K562 (cell line): ENCODE data around the gene OR1S1. TPM values are rescaled to one million over a fixed set of nuclear protein-coding genes. Genes with fewer than 3 reads are reported as not detected.

Source experiments
- ATAC-seq: fragments of 200-7000 bp; cut with Tn5 transposase; 3 replicates; pipeline ENCODE4 v1.9.1; 2020; ENCODE audit warnings: moderate library complexity
- BruUV-seq: library from RNA; stranded (reverse); fragments of 400-500 nt; replicated peaks from 2 replicates; lab custom pipeline; 2021; lab: Mats Ljungman, UMichigan
- CTCF ChIA-PET: fragments of 300-600 bp; formaldehyde crosslinking; extraction: SDS; loops from one replicate; lab custom pipeline; 2021; ENCODE audit warnings: low intra/inter-chr PET ratio; lab: Yijun Ruan, JAX
- POLR2A ChIA-PET: fragments of 300-600, 350-650 bp; sonication (Branson Sonifier 250); formaldehyde crosslinking; extraction: SDS; loops from one replicate; lab custom pipeline; 2021; ENCODE audit warnings: antibody characterized with exemption, inconsistent platforms; lab: Yijun Ruan, JAX
- DNase-seq, 4 experiments: peaks; one replicate each; pipeline versions ENCODE4 v3.0.0 to v3.0.0-alpha.2; 2011 to 2018; ENCODE audit warnings: low spot score in 3 of 4, mixed read lengths in 3 of 4; ENCODE audit errors: extremely low read depth in 1 of 4
- FAIRE-seq: peaks from 2 replicates; lab custom pipeline; 2011; peaks lifted over from hg19 to GRCh38; lab: Jason Lieb, UNC
- H2AFZ ChIP-seq: 2 replicates; pipeline ENCODE4 v1.6.0; 2011; ENCODE audit warnings: low read depth, low read length, control low read depth, inconsistent platforms
- H3K27ac ChIP-seq: fragments of 200-600 bp; 3 replicates; pipeline ENCODE4 v1.8.0; 2011; ENCODE audit warnings: low read depth, mild to moderate bottlenecking, control low read depth, inconsistent platforms, low read length, moderate library complexity, mixed read lengths; ENCODE audit errors: extremely low read depth
- H3K27me3 ChIP-seq, 2 experiments: fragments of 300-600 bp in 1 of 2; 2 replicates in 1 of 2; 3 replicates in 1 of 2; pipeline versions ENCODE4 v1.6.0 to v1.8.0; 2011; ENCODE audit warnings: inconsistent platforms in 2 of 2, low read length in 2 of 2, mild to moderate bottlenecking in 1 of 2, mixed read lengths in 1 of 2, moderate library complexity in 1 of 2; ENCODE audit not compliant: control insufficient read depth in 2 of 2, insufficient read depth in 2 of 2
- H3K36me3 ChIP-seq: fragments of 300-600 bp; 3 replicates; pipeline ENCODE4 v1.8.0; 2011; ENCODE audit warnings: mild to moderate bottlenecking, low read length, inconsistent platforms; ENCODE audit not compliant: control insufficient read depth, insufficient read depth
- H3K4me1 ChIP-seq, 2 experiments: fragments of 200-600 bp in 1 of 2; replicated peaks in 1 of 2; 2 replicates in 1 of 2; 3 replicates in 1 of 2; pipeline versions ENCODE4 v1.5.1 to v1.8.0; 2011; ENCODE audit warnings: inconsistent platforms in 2 of 2, low read length in 2 of 2, mild to moderate bottlenecking in 1 of 2, mixed read lengths in 1 of 2, moderate library complexity in 1 of 2; ENCODE audit not compliant: control insufficient read depth in 2 of 2, insufficient read depth in 2 of 2
- H3K4me2 ChIP-seq: 2 replicates; pipeline ENCODE4 v1.6.1; 2011; ENCODE audit warnings: low read length, control low read depth, inconsistent platforms, mixed read lengths; ENCODE audit not compliant: insufficient read depth
- H3K4me3 ChIP-seq: fragments of 200-600 bp; sonication (generic), shearing (Covaris generic); 2 replicates; pipeline ENCODE4 v1.5.1; 2016; ENCODE audit warnings: control low read depth, inconsistent platforms
- H3K79me2 ChIP-seq: fragments of 200-600 bp; 3 replicates; pipeline ENCODE4 v1.8.0; 2011; ENCODE audit warnings: low read length, inconsistent platforms; ENCODE audit not compliant: control insufficient read depth, insufficient read depth
- H3K9ac ChIP-seq, 2 experiments: 2 replicates each; pipeline versions ENCODE4 v1.6.0 to v1.6.1; 2011; ENCODE audit warnings: low read depth in 2 of 2, low read length in 2 of 2, control low read depth in 1 of 2, inconsistent platforms in 1 of 2, mild to moderate bottlenecking in 1 of 2, mixed read lengths in 1 of 2; ENCODE audit not compliant: insufficient read depth in 1 of 2
- H3K9me1 ChIP-seq: one replicate; pipeline ENCODE4 v1.6.0; 2011; ENCODE audit warnings: inconsistent platforms, mild to moderate bottlenecking, low read length, moderate library complexity; ENCODE audit not compliant: control insufficient read depth, insufficient read depth
- H3K9me3 ChIP-seq: replicated peaks from 2 replicates; pipeline ENCODE4 v1.5.1; 2011; ENCODE audit warnings: low read depth, low read length, inconsistent platforms; ENCODE audit not compliant: control insufficient read depth, insufficient read depth
- H4K20me1 ChIP-seq: replicated peaks from 2 replicates; pipeline ENCODE4 v1.6.1; 2011; ENCODE audit warnings: low read length, inconsistent platforms, mixed read lengths; ENCODE audit not compliant: control insufficient read depth, insufficient read depth
- DNMT1 ChIP-seq: fragments of 450-650 bp; IDR thresholded peaks from 2 replicates; pipeline ENCODE4 v1.6.1; 2016; ENCODE audit warnings: antibody characterized with exemption, mild to moderate bottlenecking
- FOXJ3 ChIP-seq: sonication (generic); formaldehyde crosslinking; IDR thresholded peaks from 2 replicates; pipeline ENCODE4 v1.4.0; 2020; ENCODE audit warnings: mild to moderate bottlenecking, missing genetic modification reagents
- MEF2D ChIP-seq: conservative IDR thresholded peaks from 2 replicates; pipeline ENCODE4 v1.6.1; 2016; ENCODE audit warnings: low read depth, missing genetic modification characterization, missing compliant biosample characterization
- RAD51 ChIP-seq: fragments of 450-650 bp; IDR thresholded peaks from 2 replicates; pipeline ENCODE4 v1.7.1; 2016; ENCODE audit warnings: low read depth, mild to moderate bottlenecking, borderline replicate concordance
- RBM15 ChIP-seq: fragments of 200-400 bp; formaldehyde crosslinking; IDR thresholded peaks from 2 replicates; pipeline ENCODE4 v1.6.1; 2018; ENCODE audit warnings: mild to moderate bottlenecking, low read length, moderate library complexity; ENCODE audit not compliant: insufficient read depth
- THRAP3 ChIP-seq: fragments of 450-650 bp; IDR thresholded peaks from 2 replicates; pipeline ENCODE4 v1.6.1; 2016; ENCODE audit warnings: mild to moderate bottlenecking, inconsistent platforms, borderline replicate concordance
- ZFP1 ChIP-seq: fragments of 450-650 bp; formaldehyde crosslinking; IDR thresholded peaks from 2 replicates; pipeline ENCODE4 v1.4.0; 2020; ENCODE audit warnings: mild to moderate bottlenecking, mixed read lengths
- ZNF253 ChIP-seq: fragments of 250-450 bp; sonication (Bioruptor Pico); conservative IDR thresholded peaks from 2 replicates; pipeline ENCODE4 v1.6.1; 2021; ENCODE audit warnings: mild to moderate bottlenecking
- ZNF696 ChIP-seq: fragments of 250-450 bp; sonication (Bioruptor Pico); conservative IDR thresholded peaks from 2 replicates; pipeline ENCODE4 v1.4.0; 2020; ENCODE audit warnings: mild to moderate bottlenecking, moderate library complexity
- WGBS: fragments of 100-300 bp; shearing (Covaris generic); methylation state at CpG from one replicate; pipeline ENCODE4 v1.1.6; 2016; ENCODE audit warnings: low coverage, mixed read lengths; ENCODE audit not compliant: insufficient coverage; ENCODE audit errors: missing lambda C conversion rate; 5-methylcytosine and 5-hydroxymethylcytosine counted together
- in situ Hi-C: fragments of 300-500 bp; cut with MboI; formaldehyde crosslinking; loops from 4 replicates; pipeline ENCODE4 v1.15.0; 2018; ENCODE audit warnings: inconsistent platforms, mixed read lengths
- intact Hi-C: fragments of 100-400 bp; cut with micrococcal nuclease; formaldehyde crosslinking; loops from 2 replicates; pipeline ENCODE4 v1.14.2; 2022
- polyA plus RNA-seq, 8 experiments: library from polyadenylated mRNA; depleted of rRNA in 4 of 8; stranded (reverse) in 5 of 8; unstranded in 3 of 8; fragments of >200 nt; fragmentation: Nextera tagmentation in 2 of 8; fragmentation: Illumina TruSeq in 1 of 8; extraction: Ambion mirVana in 2 of 8; extraction: Trizol in 1 of 8; gene quantifications; 2 replicates each; pipeline versions ENCODE4 v1.2.1 to v1.2.3, GENCODE V29; 2011 to 2014; ENCODE audit warnings: inconsistent platforms in 1 of 8, missing spikeins in 1 of 8
- total RNA-seq, 7 experiments: library from RNA; depleted of rRNA in 6 of 7; stranded (reverse); fragments of >200 nt in 6 of 7; fragmentation: Illumina TruSeq in 2 of 7; extraction: Trizol in 2 of 7; gene quantifications; 2 replicates each; pipeline versions ENCODE4 v1.2.1 to v1.2.3, GENCODE V29; 2011 to 2021; ENCODE audit warnings: low replicate concordance in 1 of 7
- TF ChIP-seq, protein P1 (sequence below): fragments of 450-650 bp; formaldehyde crosslinking; IDR thresholded peaks from 2 replicates; pipeline ENCODE4 v1.4.0; 2020; ENCODE audit warnings: mild to moderate bottlenecking, mixed read lengths
- TF ChIP-seq, protein P2 (sequence below): fragments of 250-450 bp; sonication (Bioruptor Pico); IDR thresholded peaks from 2 replicates; pipeline ENCODE4 v1.5.1; 2021; ENCODE audit warnings: mild to moderate bottlenecking

The OR1S1 gene
- total and polyA plus RNA-seq, 9 of the 15 experiments (the other 6 are each of a cell fraction or from before 2014, with no cell fraction given) = not detected

DNA sequence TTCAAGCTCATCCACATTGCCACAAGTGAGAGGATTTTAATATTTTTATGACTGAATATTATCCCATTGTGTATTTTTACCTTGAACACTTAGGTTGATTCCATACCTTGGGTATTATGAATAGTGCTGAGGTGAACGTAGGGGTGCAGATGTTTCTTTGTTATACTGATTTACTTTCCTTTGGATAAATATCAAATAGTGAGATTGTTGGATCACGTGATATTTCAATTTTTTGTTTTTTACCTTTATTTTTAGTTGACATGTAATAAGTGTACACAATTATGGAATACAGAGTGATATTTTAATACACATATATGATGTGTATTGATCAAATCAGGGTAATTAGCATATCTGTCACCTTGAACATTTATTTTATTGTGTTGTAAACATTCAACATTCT lies 47.5 kb downstream of the OR1S1 start:
- H2AFZ ChIP-seq = no peak overlapping the region
- no peaks in the 10 kb centered on the region for H3K9me3 ChIP-seq
- ChIA-PET POLR2A (no interaction called here), CTCF (no interaction called here)
- no peak for TF ChIP-seq FOXJ3 (CRISPR knock-in tag)
- TF ChIP-seq ZNF696 = no peak
- TF ChIP-seq MEF2D (tag) = no peak
- no peak for TF ChIP-seq ZFP1 (CRISPR knock-in tag)
- TF ChIP-seq, protein P1, sequence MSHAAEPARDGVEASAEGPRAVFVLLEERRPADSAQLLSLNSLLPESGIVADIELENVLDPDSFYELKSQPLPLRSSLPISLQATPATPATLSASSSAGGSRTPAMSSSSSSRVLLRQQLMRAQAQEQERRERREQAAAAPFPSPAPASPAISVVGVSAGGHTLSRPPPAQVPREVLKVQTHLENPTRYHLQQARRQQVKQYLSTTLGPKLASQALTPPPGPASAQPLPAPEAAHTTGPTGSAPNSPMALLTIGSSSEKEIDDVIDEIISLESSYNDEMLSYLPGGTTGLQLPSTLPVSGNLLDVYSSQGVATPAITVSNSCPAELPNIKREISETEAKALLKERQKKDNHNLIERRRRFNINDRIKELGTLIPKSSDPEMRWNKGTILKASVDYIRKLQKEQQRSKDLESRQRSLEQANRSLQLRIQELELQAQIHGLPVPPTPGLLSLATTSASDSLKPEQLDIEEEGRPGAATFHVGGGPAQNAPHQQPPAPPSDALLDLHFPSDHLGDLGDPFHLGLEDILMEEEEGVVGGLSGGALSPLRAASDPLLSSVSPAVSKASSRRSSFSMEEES = peak; percentile 88
- TF ChIP-seq THRAP3 = no peak
- no peak for TF ChIP-seq DNMT1
- no peak for TF ChIP-seq ZNF253
- TF ChIP-seq RBM15 = no peak
- TF ChIP-seq, protein P2, sequence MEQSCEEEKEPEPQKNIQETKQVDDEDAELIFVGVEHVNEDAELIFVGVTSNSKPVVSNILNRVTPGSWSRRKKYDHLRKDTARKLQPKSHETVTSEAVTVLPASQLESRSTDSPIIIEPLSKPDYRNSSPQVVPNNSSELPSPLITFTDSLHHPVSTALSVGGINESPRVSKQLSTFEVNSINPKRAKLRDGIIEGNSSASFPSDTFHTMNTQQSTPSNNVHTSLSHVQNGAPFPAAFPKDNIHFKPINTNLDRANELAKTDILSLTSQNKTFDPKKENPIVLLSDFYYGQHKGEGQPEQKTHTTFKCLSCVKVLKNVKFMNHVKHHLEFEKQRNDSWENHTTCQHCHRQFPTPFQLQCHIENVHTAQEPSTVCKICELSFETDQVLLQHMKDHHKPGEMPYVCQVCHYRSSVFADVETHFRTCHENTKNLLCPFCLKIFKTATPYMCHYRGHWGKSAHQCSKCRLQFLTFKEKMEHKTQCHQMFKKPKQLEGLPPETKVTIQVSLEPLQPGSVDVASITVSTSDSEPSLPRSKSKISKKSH = no peak
- TF ChIP-seq RAD51 = 0 out of 2 replicates have a peak, but pooled peaks have one; percentile 35
- BruUV-seq = no TSS peak
- ATAC-seq = no peak
- no peak for DNase-seq
- H3K9me1 ChIP-seq = no peaks in the 10 kb centered on the region
- intact Hi-C loops = no loop called here
- in situ Hi-C loops = no loop called here
- H3K4me2 ChIP-seq = no peak overlapping the region
- H3K4me3 ChIP-seq = no peak overlapping the region
- WGBS = 0% methylated on average over 2 of the region's 2 CpGs
- H3K27me3 ChIP-seq = no peaks in the 10 kb centered on the region
- H3K36me3 ChIP-seq = no peaks in the 10 kb centered on the region
- no peaks in the 10 kb centered on the region for H4K20me1 ChIP-seq
- H3K9ac ChIP-seq = no peak overlapping the region
- no peaks in the 10 kb centered on the region for H3K4me1 ChIP-seq
- no peaks in the 10 kb centered on the region for H3K79me2 ChIP-seq
- no peak overlapping the region for H3K27ac ChIP-seq
- FAIRE-seq = no peak

Other genes with a start within 250 kb of the OR1S1 start
Only the 7 nearest of the 11 such genes appear.
- not detected in 2 replicates for gene OR6Q1, start 181.8 kb upstream of the OR1S1 start, total RNA-seq (2014; rRNA removed)
- gene OR6Q1, start 181.8 kb upstream of the OR1S1 start, total RNA-seq (2014; rRNA removed; fragmentation: Illumina TruSeq; extraction: Trizol) = not detected in 2 replicates
- gene OR6Q1, start 181.8 kb upstream of the OR1S1 start, total RNA-seq (2015; rRNA removed; fragmentation: Illumina TruSeq; extraction: Trizol) = not detected in 2 replicates
- not detected in 2 replicates for gene OR6Q1, start 181.8 kb upstream of the OR1S1 start, total RNA-seq (2021)
- gene OR6Q1, start 181.8 kb upstream of the OR1S1 start, polyA plus RNA-seq (2011; rRNA removed) = not detected in 2 replicates
- not detected in 2 replicates for gene OR6Q1, start 181.8 kb upstream of the OR1S1 start, polyA plus RNA-seq (2014; fragmentation: Illumina TruSeq; extraction: Trizol)
- not detected for gene OR6Q1, start 181.8 kb upstream of the OR1S1 start, polyA plus RNA-seq (2014; fragmentation: Nextera tagmentation; extraction: Ambion mirVana)
- not detected in 2 replicates for gene OR6Q1, start 181.8 kb upstream of the OR1S1 start, polyA plus RNA-seq (2014; rRNA removed)
- not detected in 2 replicates for gene OR9I1, start 87.2 kb upstream of the OR1S1 start, total RNA-seq (2014; rRNA removed)
- not detected in 2 replicates for gene OR9I1, start 87.2 kb upstream of the OR1S1 start, total RNA-seq (2014; rRNA removed; fragmentation: Illumina TruSeq; extraction: Trizol)
- not detected in 2 replicates for gene OR9I1, start 87.2 kb upstream of the OR1S1 start, total RNA-seq (2015; rRNA removed; fragmentation: Illumina TruSeq; extraction: Trizol)
- not detected in 2 replicates for gene OR9I1, start 87.2 kb upstream of the OR1S1 start, total RNA-seq (2021)
- not detected in 2 replicates for gene OR9I1, start 87.2 kb upstream of the OR1S1 start, polyA plus RNA-seq (2011; rRNA removed)
- gene OR9I1, start 87.2 kb upstream of the OR1S1 start, polyA plus RNA-seq (2014; fragmentation: Illumina TruSeq; extraction: Trizol) = not detected in 2 replicates
- gene OR9I1, start 87.2 kb upstream of the OR1S1 start, polyA plus RNA-seq (2014; fragmentation: Nextera tagmentation; extraction: Ambion mirVana) = not detected
- gene OR9I1, start 87.2 kb upstream of the OR1S1 start, polyA plus RNA-seq (2014; rRNA removed) = not detected in 2 replicates
- not detected in 2 replicates for gene OR9Q2, start 23.6 kb upstream of the OR1S1 start, total RNA-seq (2014; rRNA removed)
- not detected in 2 replicates for gene OR9Q2, start 23.6 kb upstream of the OR1S1 start, total RNA-seq (2014; rRNA removed; fragmentation: Illumina TruSeq; extraction: Trizol)
- gene OR9Q2, start 23.6 kb upstream of the OR1S1 start, total RNA-seq (2015; rRNA removed; fragmentation: Illumina TruSeq; extraction: Trizol) = not detected in 2 replicates
- gene OR9Q2, start 23.6 kb upstream of the OR1S1 start, total RNA-seq (2021) = not detected in 2 replicates
- not detected in 2 replicates for gene OR9Q2, start 23.6 kb upstream of the OR1S1 start, polyA plus RNA-seq (2011; rRNA removed)
- not detected in 2 replicates for gene OR9Q2, start 23.6 kb upstream of the OR1S1 start, polyA plus RNA-seq (2014; fragmentation: Illumina TruSeq; extraction: Trizol)
- not detected for gene OR9Q2, start 23.6 kb upstream of the OR1S1 start, polyA plus RNA-seq (2014; fragmentation: Nextera tagmentation; extraction: Ambion mirVana)
- gene OR9Q2, start 23.6 kb upstream of the OR1S1 start, polyA plus RNA-seq (2014; rRNA removed) = not detected in 2 replicates
- not detected in 2 replicates for gene OR1S2, start 8.6 kb upstream of the OR1S1 start, total RNA-seq (2014; rRNA removed)
- not detected in 2 replicates for gene OR1S2, start 8.6 kb upstream of the OR1S1 start, total RNA-seq (2014; rRNA removed; fragmentation: Illumina TruSeq; extraction: Trizol)
- gene OR1S2, start 8.6 kb upstream of the OR1S1 start, total RNA-seq (2015; rRNA removed; fragmentation: Illumina TruSeq; extraction: Trizol) = not detected in 2 replicates
- gene OR1S2, start 8.6 kb upstream of the OR1S1 start, total RNA-seq (2021) = not detected in 2 replicates
- gene OR1S2, start 8.6 kb upstream of the OR1S1 start, polyA plus RNA-seq (2011; rRNA removed) = not detected in 2 replicates
- not detected in 2 replicates for gene OR1S2, start 8.6 kb upstream of the OR1S1 start, polyA plus RNA-seq (2014; fragmentation: Illumina TruSeq; extraction: Trizol)
- not detected for gene OR1S2, start 8.6 kb upstream of the OR1S1 start, polyA plus RNA-seq (2014; fragmentation: Nextera tagmentation; extraction: Ambion mirVana)
- gene OR1S2, start 8.6 kb upstream of the OR1S1 start, polyA plus RNA-seq (2014; rRNA removed) = not detected in 2 replicates
- gene OR10Q1, start 16.2 kb downstream of the OR1S1 start, total RNA-seq (2014; rRNA removed) = not detected in 2 replicates
- gene OR10Q1, start 16.2 kb downstream of the OR1S1 start, total RNA-seq (2014; rRNA removed; fragmentation: Illumina TruSeq; extraction: Trizol) = not detected in 2 replicates
- not detected in 2 replicates for gene OR10Q1, start 16.2 kb downstream of the OR1S1 start, total RNA-seq (2015; rRNA removed; fragmentation: Illumina TruSeq; extraction: Trizol)
- not detected in 2 replicates for gene OR10Q1, start 16.2 kb downstream of the OR1S1 start, total RNA-seq (2021)
- gene OR10Q1, start 16.2 kb downstream of the OR1S1 start, polyA plus RNA-seq (2011; rRNA removed) = not detected in 2 replicates
- gene OR10Q1, start 16.2 kb downstream of the OR1S1 start, polyA plus RNA-seq (2014; fragmentation: Illumina TruSeq; extraction: Trizol) = not detected in 2 replicates
- gene OR10Q1, start 16.2 kb downstream of the OR1S1 start, polyA plus RNA-seq (2014; fragmentation: Nextera tagmentation; extraction: Ambion mirVana) = not detected
- gene OR10Q1, start 16.2 kb downstream of the OR1S1 start, polyA plus RNA-seq (2014; rRNA removed) = not detected in 2 replicates
- gene OR10W1, start 55.5 kb downstream of the OR1S1 start, total RNA-seq (2014; rRNA removed) = not detected in 2 replicates
- gene OR10W1, start 55.5 kb downstream of the OR1S1 start, total RNA-seq (2014; rRNA removed; fragmentation: Illumina TruSeq; extraction: Trizol) = not detected in 2 replicates
- gene OR10W1, start 55.5 kb downstream of the OR1S1 start, total RNA-seq (2015; rRNA removed; fragmentation: Illumina TruSeq; extraction: Trizol) = not detected in 2 replicates
- not detected in 2 replicates for gene OR10W1, start 55.5 kb downstream of the OR1S1 start, total RNA-seq (2021)
- gene OR10W1, start 55.5 kb downstream of the OR1S1 start, polyA plus RNA-seq (2011; rRNA removed) = not detected in 2 replicates
- not detected in 2 replicates for gene OR10W1, start 55.5 kb downstream of the OR1S1 start, polyA plus RNA-seq (2014; fragmentation: Illumina TruSeq; extraction: Trizol)
- not detected for gene OR10W1, start 55.5 kb downstream of the OR1S1 start, polyA plus RNA-seq (2014; fragmentation: Nextera tagmentation; extraction: Ambion mirVana)
- not detected in 2 replicates for gene OR10W1, start 55.5 kb downstream of the OR1S1 start, polyA plus RNA-seq (2014; rRNA removed)
- not detected in 2 replicates for gene OR5B17, start 146.3 kb downstream of the OR1S1 start, total RNA-seq (2014; rRNA removed)
- gene OR5B17, start 146.3 kb downstream of the OR1S1 start, total RNA-seq (2014; rRNA removed; fragmentation: Illumina TruSeq; extraction: Trizol) = not detected in 2 replicates
- gene OR5B17, start 146.3 kb downstream of the OR1S1 start, total RNA-seq (2015; rRNA removed; fragmentation: Illumina TruSeq; extraction: Trizol) = not detected in 2 replicates
- not detected in 2 replicates for gene OR5B17, start 146.3 kb downstream of the OR1S1 start, total RNA-seq (2021)
- gene OR5B17, start 146.3 kb downstream of the OR1S1 start, polyA plus RNA-seq (2011; rRNA removed) = not detected in 2 replicates
- gene OR5B17, start 146.3 kb downstream of the OR1S1 start, polyA plus RNA-seq (2014; fragmentation: Illumina TruSeq; extraction: Trizol) = not detected in 2 replicates
- gene OR5B17, start 146.3 kb downstream of the OR1S1 start, polyA plus RNA-seq (2014; fragmentation: Nextera tagmentation; extraction: Ambion mirVana) = not detected
- not detected in 2 replicates for gene OR5B17, start 146.3 kb downstream of the OR1S1 start, polyA plus RNA-seq (2014; rRNA removed)